HK-2 (cell line): ENCODE data around the gene TSHB.

Experiments used
- DNase-seq: peaks from one replicate; pipeline ENCODE4 v3.0.0-alpha.2; 2018; ENCODE audit not compliant: unreplicated experiment

Gene TSHB

DNA sequence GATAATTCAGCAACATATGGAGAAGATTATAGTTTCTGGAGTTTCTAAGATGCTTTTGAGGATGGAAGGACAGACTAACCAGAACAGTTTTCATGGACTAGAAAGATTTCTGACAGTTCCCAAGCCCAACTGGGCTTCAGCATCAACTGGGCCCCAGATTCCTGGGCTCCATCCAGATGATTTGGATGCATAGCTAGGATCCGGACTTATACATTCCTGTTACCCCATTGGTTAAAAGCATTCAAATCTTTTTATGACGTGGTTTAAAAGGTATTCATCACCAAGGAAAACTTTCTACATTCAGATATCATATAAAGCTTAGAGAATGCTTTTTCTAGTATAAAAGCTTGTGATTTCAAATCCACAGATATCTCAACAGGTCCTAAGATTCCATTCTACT, 29.7 kb downstream of the TSHB start:
- DNase-seq: no peak

GRCh38 chr1:115060501-115060900, 30.9 kb downstream of the TSHB start:
- no peak for DNase-seq

- peak; percentile 73 for DNase-seq
Observed at GRCh38 chr1:115062542-115063004, 32.9 kb downstream of the TSHB start.

- no peak for DNase-seq
Observed at GRCh38 chr1:115063228-115063901, 33.7 kb downstream of the TSHB start.

- no peak for DNase-seq
Observed at GRCh38 chr1:115064461-115064860, 34.8 kb downstream of the TSHB start.

DNA sequence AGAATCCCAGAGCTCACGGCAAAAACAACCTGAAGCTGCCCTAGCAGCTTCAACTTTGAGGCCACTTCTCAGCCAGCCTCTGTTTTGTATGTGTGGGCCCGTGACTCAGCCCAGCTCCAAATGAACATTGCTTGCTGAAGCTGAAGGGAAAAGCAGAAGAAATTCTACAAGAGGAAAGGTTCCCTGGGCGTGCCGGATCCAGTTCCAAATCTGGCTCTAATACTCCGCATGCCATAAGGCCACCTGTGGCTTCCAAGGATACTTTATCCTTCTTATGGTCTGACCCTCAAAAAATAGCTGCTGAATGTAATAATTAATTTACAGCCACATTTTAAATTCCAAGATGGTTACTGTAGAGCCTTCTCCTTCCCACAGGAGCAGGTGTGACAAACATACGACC, 35.4 kb downstream of the TSHB start:
- DNase-seq: peak; percentile 30

DNA sequence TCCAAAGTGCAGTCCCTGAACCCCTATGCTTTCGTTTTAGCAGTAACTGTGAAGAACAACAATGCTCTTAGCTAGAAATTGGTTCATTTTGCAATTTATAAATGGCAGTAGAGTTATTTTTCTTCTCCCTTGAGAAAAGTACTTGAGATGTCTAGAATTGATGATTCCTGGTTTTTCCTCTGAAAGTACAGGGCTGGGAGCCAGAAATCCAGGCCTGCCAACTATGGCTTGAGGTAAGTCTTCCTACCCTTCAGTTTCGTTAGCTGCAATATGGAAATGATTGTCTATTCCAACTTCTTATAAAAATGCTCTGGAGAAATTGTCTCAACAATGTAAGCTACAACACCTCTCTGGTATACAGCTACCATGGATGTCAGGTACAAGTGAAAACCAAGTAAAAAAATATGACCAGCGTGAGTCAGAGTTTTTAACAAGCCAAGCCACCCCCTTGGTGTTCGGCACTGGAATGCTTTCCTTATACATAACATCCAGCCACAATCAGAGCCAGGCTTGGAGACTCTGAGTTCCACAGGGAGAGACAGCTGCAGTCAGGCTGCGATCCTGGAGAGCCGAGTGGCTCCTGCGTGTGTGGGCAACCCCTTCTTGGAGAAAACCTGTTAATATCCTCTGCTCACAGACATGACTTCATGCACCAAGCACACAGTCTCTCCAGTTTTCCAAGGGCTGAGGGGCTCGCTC, 37.7 kb downstream of the TSHB start:
- DNase-seq: no peak

DNA sequence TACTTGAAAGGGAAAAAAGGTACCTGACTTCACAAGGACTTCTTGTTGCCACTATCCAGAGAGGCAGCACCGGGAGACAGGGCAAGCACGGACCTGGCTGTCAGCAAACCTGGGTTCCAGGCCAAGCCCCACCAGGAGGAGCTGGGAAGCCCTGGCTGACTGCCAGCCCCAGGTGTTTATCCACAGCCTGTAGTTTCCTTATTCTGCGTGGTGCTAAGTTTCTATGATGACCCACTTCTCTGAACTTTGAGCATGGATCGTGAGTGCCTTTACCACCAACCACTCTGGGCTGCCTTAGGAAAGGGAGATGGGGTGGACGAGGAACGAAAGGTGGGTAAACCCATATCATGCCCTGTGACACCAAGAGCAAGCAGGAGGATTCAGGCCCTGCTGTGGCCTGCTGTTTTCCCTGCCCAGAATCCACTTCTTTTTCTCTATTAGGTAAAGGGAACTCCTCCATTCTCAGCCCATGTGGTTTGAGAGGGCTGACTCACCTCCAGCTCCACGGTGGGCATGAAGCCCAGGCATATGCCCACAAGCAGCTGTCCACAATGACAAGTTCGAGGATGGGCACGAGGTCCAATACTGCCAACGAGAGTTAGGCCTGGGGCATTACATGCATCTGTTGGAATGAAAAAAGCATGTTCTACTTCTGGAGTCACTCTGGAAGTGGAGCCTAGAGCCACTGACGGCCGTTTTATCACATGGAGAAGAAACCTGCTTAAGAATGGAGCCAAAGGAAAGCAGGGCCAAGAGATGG, 39.4 kb downstream of the TSHB start:
- peak; percentile 66 for DNase-seq

GRCh38 chr1:115069659-115070308, 40.2 kb downstream of the TSHB start:
- no peak for DNase-seq

DNA sequence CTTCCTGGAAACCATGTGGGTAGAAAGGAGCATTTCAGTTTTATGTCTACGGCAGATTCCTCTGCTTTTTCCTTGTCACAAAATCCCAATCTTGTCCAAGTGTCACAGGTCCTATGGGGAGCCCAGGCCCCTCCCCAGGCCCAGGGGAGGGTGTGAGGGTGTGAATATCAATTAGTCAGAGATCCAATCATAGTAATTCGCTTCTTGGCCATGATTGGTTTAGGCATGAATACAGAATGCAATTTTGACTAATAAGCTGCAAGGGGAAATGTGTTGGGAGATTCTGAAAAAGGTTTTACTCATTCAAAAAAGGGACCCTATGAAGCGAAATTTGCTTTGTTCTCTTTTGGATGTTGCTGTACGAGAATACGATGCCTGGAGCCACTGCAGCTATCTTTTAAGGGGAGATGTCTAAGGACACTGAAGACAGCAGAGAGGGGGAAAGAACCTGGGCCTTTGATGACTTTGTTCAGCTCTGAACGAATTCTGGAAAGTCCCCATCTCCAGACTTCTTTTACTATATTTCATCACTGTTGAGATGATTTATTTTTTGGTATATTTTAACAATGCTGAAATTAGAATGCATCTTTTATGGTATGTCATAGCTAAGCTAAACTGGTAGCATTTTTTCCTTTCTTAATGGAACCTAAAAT, 41.5 kb downstream of the TSHB start:
- DNase-seq: no peak

GRCh38 chr1:115073298-115074087, 43.9 kb downstream of the TSHB start:
- no peak for DNase-seq

- DNase-seq: no peak
Observed at GRCh38 chr1:115074839-115075534, 45.4 kb downstream of the TSHB start.

DNA sequence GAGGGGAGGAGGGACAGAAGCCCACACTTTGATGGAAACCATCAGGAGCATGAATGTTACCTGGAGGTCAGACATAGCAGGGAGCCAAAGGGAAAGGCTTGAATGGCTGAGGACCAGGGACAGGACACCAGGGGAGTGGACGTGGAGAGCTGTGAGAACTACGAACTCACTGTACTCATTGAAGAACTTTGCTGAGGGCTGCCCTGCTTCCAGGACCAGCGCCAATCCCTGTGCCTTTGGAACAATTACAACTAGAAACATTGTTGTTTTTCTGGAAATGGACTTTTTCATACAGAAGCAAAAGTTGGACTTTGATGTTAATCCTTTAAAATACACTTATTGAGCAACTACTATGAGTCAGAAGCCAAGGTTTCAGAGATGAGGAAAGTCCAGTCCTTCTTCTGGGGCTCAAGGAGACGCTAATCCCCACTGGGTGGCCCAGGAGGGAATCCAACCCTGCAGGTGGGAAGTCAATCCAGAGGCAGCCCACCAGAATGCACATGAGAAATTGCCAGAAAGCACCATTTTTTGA, 46.8 kb downstream of the TSHB start:
- DNase-seq: no peak

DNA sequence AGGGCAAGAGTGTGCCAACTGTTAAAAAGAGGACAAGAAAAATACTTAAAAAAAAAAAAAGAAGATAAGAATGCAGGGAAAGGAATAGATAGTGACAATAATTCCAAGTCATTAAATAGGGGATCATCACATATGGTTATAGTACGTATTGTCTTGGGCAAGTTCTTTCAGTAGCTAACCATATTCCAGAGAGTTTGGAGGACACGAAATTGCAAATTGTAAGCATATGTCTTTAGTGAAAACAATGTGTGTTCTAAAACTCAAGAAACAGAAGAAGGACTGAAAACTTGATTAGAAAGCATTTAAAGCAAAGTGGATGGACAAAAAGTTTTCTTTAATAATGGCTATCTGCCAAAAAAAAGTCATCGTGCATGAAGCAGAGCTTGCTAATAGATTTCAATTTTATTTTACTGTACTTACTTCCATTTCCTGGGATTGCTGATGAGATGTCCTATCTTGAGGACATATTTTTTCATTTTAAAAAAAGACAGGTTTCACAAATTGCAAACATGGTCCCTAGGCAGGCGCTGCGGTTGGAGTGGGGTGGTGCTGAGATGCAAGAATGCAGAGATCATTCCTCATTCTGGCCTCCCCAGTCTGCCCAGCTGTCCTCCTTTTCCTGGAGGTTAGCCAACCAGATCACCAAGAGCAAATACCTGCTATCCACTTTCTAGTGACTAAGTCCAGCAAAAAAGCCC, 47.8 kb downstream of the TSHB start:
- DNase-seq: no peak

DNA sequence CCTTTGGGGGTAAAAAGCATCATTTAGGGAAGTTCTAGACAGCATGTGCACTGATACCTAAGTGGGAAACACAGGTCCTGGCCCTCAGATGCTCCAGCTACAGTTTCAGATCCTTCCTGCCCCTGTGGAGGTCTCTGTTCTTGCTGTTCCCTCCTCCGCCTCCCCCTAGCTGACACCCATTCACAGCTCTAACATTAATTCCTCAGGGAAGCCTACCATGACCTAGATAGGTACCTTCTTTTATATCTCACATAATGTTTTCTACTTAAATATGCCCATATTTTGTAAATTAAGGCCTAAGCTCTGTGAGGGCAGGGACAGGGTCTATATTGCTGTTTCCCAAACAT, 48.3 kb downstream of the TSHB start:
- no peak for DNase-seq

DNA sequence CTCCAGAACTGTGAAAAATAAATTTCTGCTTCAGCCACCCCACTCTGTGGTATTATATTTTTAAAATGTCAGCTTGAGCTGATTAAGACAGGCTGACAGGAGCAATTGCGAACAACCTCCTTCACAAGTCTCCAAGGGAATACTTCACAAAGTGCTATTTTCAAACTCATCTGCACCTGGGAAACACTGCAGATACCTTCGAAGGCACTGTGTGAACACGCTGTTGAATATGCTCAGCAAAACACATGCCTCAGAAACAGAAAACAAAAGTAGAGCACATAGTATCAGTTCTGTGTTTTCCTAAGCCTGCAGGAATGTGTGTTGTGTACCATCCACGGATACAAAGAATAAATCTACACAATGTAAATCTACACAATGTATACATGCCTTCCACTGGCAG, 49.1 kb downstream of the TSHB start:
- DNase-seq: no peak

DNA sequence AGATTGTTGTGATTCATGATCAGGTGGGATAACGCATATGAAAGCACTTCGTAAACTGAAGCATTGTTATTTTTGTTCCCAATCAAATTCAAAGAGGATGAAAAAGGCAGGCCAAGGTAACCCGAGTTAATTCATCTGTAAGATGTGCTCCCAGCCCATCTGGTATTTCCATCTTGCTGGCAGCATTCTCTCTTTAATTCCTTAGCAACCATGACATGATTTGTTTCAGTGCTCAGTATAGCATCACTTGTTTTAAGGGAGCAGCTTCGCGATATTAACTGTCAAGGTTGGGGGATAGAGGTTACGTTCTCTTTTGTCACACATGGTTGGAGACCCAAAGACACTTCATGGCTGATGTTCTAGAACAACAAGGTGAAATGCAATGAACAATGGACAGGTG, 53.3 kb downstream of the TSHB start:
- DNase-seq: no peak
